K562 (cell line): Measurements from ENCODE around the gene OR13A1. TPM values are rescaled to one million over a fixed set of nuclear protein-coding genes. Genes with fewer than 3 reads are reported as not detected.
A peak's percentile ranks its signal among the peaks of the same experiment; 100 is the strongest.

ENCODE experiments used
- BCLAF1 ChIP-seq, 2 experiments: fragments of 450-650 bp in 1 of 2; IDR thresholded peaks; 2 replicates each; pipeline ENCODE4 v1.6.1; 2011 to 2017; ENCODE audit warnings: low read depth in 2 of 2, antibody characterized with exemption in 1 of 2, borderline replicate concordance in 1 of 2, low read length in 1 of 2, mild to moderate bottlenecking in 1 of 2, mixed read lengths in 1 of 2; ENCODE audit not compliant: control insufficient read depth in 1 of 2
- BRF2 ChIP-seq: IDR thresholded peaks from 3 replicates; pipeline ENCODE4 v1.6.1; 2011; ENCODE audit warnings: borderline replicate concordance, mild to moderate bottlenecking; ENCODE audit not compliant: insufficient read length, insufficient read depth
- CHD4 ChIP-seq: fragments of 200-600 bp; sonication (generic); IDR thresholded peaks from 3 replicates; pipeline ENCODE4 v1.6.1; 2012; ENCODE audit warnings: low read depth, mild to moderate bottlenecking, mixed read lengths, low read length, inconsistent platforms; ENCODE audit not compliant: insufficient read depth, insufficient replicate concordance, poor library complexity, severe bottlenecking
- E2F3 ChIP-seq: fragments of 250-450 bp; sonication (Bioruptor Pico); IDR thresholded peaks from 2 replicates; pipeline ENCODE4 v1.4.0; 2020; ENCODE audit warnings: mild to moderate bottlenecking
- ETV1 ChIP-seq: fragments of 450-650 bp; conservative IDR thresholded peaks from 2 replicates; pipeline ENCODE4 v1.6.1; 2016; ENCODE audit warnings: missing genetic modification characterization, control low read depth, low read depth, missing compliant biosample characterization
- FOXA3 ChIP-seq, 2 experiments: fragments of 450-650 bp in 1 of 2; sonication (generic) in 1 of 2; formaldehyde crosslinking; IDR thresholded peaks in 1 of 2; conservative IDR thresholded peaks in 1 of 2; 2 replicates each; pipeline versions ENCODE4 v1.4.0 to v1.8.0; 2020 to 2022; ENCODE audit warnings: mild to moderate bottlenecking in 2 of 2, missing genetic modification reagents in 1 of 2
- KDM1A ChIP-seq, 2 experiments: fragments of 450-650 bp; IDR thresholded peaks; 2 replicates each; pipeline ENCODE4 v1.6.1; 2016; ENCODE audit warnings: mild to moderate bottlenecking in 2 of 2
- MBD2 ChIP-seq: sonication (generic); IDR thresholded peaks from 2 replicates; pipeline ENCODE4 v1.6.1; 2016; ENCODE audit warnings: low read depth, borderline replicate concordance
- MTA3 ChIP-seq: fragments of 450-650 bp; formaldehyde crosslinking; IDR thresholded peaks from 2 replicates; pipeline ENCODE4 v1.6.1; 2017; ENCODE audit warnings: mild to moderate bottlenecking, borderline replicate concordance
- MYBL2 ChIP-seq, 2 experiments: fragments of 450-650 bp in 1 of 2; sonication (generic) in 1 of 2; formaldehyde crosslinking in 1 of 2; IDR thresholded peaks; 2 replicates each; pipeline versions ENCODE4 v1.6.1 to v1.8.1; 2017 to 2022; ENCODE audit warnings: borderline replicate concordance in 1 of 2, inconsistent platforms in 1 of 2, low read depth in 1 of 2, mild to moderate bottlenecking in 1 of 2, missing genetic modification reagents in 1 of 2, moderate library complexity in 1 of 2
- OTX1 ChIP-seq: fragments of 450-650 bp; formaldehyde crosslinking; IDR thresholded peaks from 2 replicates; pipeline ENCODE4 v1.4.0; 2022; ENCODE audit warnings: mild to moderate bottlenecking
- PKNOX1 ChIP-seq: fragments of 450-650 bp; IDR thresholded peaks from 2 replicates; pipeline ENCODE4 v1.6.1; 2016
- RBM17 ChIP-seq: fragments of 200-400 bp; formaldehyde crosslinking; IDR thresholded peaks from 2 replicates; pipeline ENCODE4 v1.6.1; 2017; ENCODE audit warnings: low read depth, mild to moderate bottlenecking, low read length, borderline replicate concordance
- SREBF2 ChIP-seq: sonication (generic); formaldehyde crosslinking; IDR thresholded peaks from 2 replicates; pipeline ENCODE4 v1.4.0; 2020; ENCODE audit warnings: mild to moderate bottlenecking, missing genetic modification reagents
- TARDBP ChIP-seq: fragments of 450-650 bp; IDR thresholded peaks from 2 replicates; pipeline ENCODE4 v1.6.1; 2016
- THRAP3 ChIP-seq: fragments of 450-650 bp; IDR thresholded peaks from 2 replicates; pipeline ENCODE4 v1.6.1; 2016; ENCODE audit warnings: mild to moderate bottlenecking, inconsistent platforms, borderline replicate concordance
- VEZF1 ChIP-seq: fragments of 200-800 bp; sonication (Bioruptor generic); IDR thresholded peaks from 2 replicates; pipeline ENCODE4 v1.6.1; 2017; ENCODE audit warnings: missing genetic modification characterization, missing compliant biosample characterization
- XRCC5 ChIP-seq: fragments of 200-400 bp; formaldehyde crosslinking; IDR thresholded peaks from 2 replicates; pipeline ENCODE4 v1.6.1; 2017; ENCODE audit warnings: low read depth, mild to moderate bottlenecking, low read length
- ZNF133 ChIP-seq: fragments of 250-450 bp; sonication (Bioruptor Pico); IDR thresholded peaks from 2 replicates; pipeline ENCODE4 v1.4.0; 2020; ENCODE audit warnings: mild to moderate bottlenecking
- ZNF695 ChIP-seq: fragments of 450-650 bp; formaldehyde crosslinking; IDR thresholded peaks from 2 replicates; pipeline ENCODE4 v1.4.0; 2020; ENCODE audit warnings: mild to moderate bottlenecking, moderate library complexity
- ZNF76 ChIP-seq: fragments of 250-450 bp; sonication (Bioruptor Pico); IDR thresholded peaks from 2 replicates; pipeline ENCODE4 v1.4.0; 2020; ENCODE audit warnings: mild to moderate bottlenecking, moderate library complexity, borderline replicate concordance
- polyA plus RNA-seq, 8 experiments: library from polyadenylated mRNA; depleted of rRNA in 4 of 8; stranded (reverse) in 5 of 8; unstranded in 3 of 8; fragments of >200 nt; fragmentation: Nextera tagmentation in 2 of 8; fragmentation: Illumina TruSeq in 1 of 8; extraction: Ambion mirVana in 2 of 8; extraction: Trizol in 1 of 8; gene quantifications; 2 replicates each; pipeline versions ENCODE4 v1.2.1 to v1.2.3, GENCODE V29; 2011 to 2014; ENCODE audit warnings: inconsistent platforms in 1 of 8, missing spikeins in 1 of 8
- total RNA-seq, 7 experiments: library from RNA; depleted of rRNA in 6 of 7; stranded (reverse); fragments of >200 nt in 6 of 7; fragmentation: Illumina TruSeq in 2 of 7; extraction: Trizol in 2 of 7; gene quantifications; 2 replicates each; pipeline versions ENCODE4 v1.2.1 to v1.2.3, GENCODE V29; 2011 to 2021; ENCODE audit warnings: low replicate concordance in 1 of 7

The OR13A1 gene
- total and polyA plus RNA-seq, 9 of the 15 experiments (the other 6 are each of a cell fraction or from before 2014, with no cell fraction given), result 0.03 to 0.11 (median 0.06) TPM; not detected in 3

- TF ChIP-seq BRF2 (no peak), ETV1 (tag) (no peak), VEZF1 (CRISPR knock-in tag) (no peak; the same call in 1 of the 2 replicates), OTX1 (CRISPR knock-in tag) (no peak), CHD4 (no peak), MBD2 (no peak), BCLAF1 (IDR thresholded peaks at IDR 0.05; ENCODE audit: borderline replicate concordance in 1 of 2, control insufficient read depth in 1 of 2, low read depth in 2 of 2, low read length in 1 of 2) (no peak), THRAP3 (no peak), E2F3 (no peak), KDM1A (IDR thresholded peaks at IDR 0.05) (0 out of 4 replicates have a peak, but pooled peaks of 1 of the 2 experiments have one; percentile 9), MYBL2 (IDR thresholded peaks at IDR 0.05; ENCODE audit: low read depth) (no peak), MYBL2 (CRISPR knock-in tag; IDR thresholded peaks at IDR 0.05; ENCODE audit: borderline replicate concordance) (no peak), ZNF76 (CRISPR knock-in tag) (no peak), RBM17 (no peak), XRCC5 (no peak), ZNF695 (CRISPR knock-in tag) (no peak), SREBF2 (CRISPR knock-in tag) (no peak), TARDBP (no peak), MTA3 (no peak), PKNOX1 (peak; percentile 42), ZNF133 (CRISPR knock-in tag) (no peak), FOXA3 (CRISPR knock-in tag; conservative IDR thresholded peaks at IDR 0.05 in 1 of 2, IDR thresholded peaks at IDR 0.05 in 1 of 2) (no peak)
These were observed 6.7 kb downstream of the OR13A1 start (continued) for GRCh38 chr10:45308707-45309106.
